HG03469 (cell line): ENCODE results near the gene STIP1.

Source experiments
- ATAC-seq: cut with Tn5 transposase; IDR thresholded peaks from one replicate; pipeline ENCODE4 v1.9.1; 2021; ENCODE audit warnings: mild to moderate bottlenecking, moderate library complexity, moderate number of reproducible peaks; ENCODE audit not compliant: unreplicated experiment

STIP1 gene

GRCh38 chr11:64220271-64220670 lies 34.3 kb downstream of the STIP1 start:
- no peak for ATAC-seq

GRCh38 chr11:64220798-64221197 lies 34.8 kb downstream of the STIP1 start:
- no peak for ATAC-seq

- no peak for ATAC-seq
Observed at GRCh38 chr11:64222651-64223000, 36.7 kb downstream of the STIP1 start.

GRCh38 chr11:64223001-64223651 lies 37.2 kb downstream of the STIP1 start:
- ATAC-seq, result no peak

- no peak for ATAC-seq
Observed at GRCh38 chr11:64224151-64224890, 38.4 kb downstream of the STIP1 start.

- no peak for ATAC-seq
Observed at GRCh38 chr11:64224891-64225607, 39.1 kb downstream of the STIP1 start.

- no peak for ATAC-seq
Observed at GRCh38 chr11:64225608-64226506, 39.9 kb downstream of the STIP1 start, which contains the start of the genes NUDT22 and TRPT1. NUDT22 (plus strand) TSS chr11:64226274; CDS start chr11:64226653, 379 bp downstream. TRPT1 (minus strand) TSS chr11:64226186; CDS start chr11:64225860, 326 bp downstream.

- no peak for ATAC-seq
Observed at GRCh38 chr11:64226507-64227051, 40.6 kb downstream of the STIP1 start.

- no peak for ATAC-seq
Observed at GRCh38 chr11:64227405-64227956, 41.5 kb downstream of the STIP1 start.

GRCh38 chr11:64229090-64229743 lies 43.2 kb downstream of the STIP1 start:
- ATAC-seq, result no peak

- no peak for ATAC-seq
Observed at GRCh38 chr11:64229744-64230170, 43.8 kb downstream of the STIP1 start.

GRCh38 chr11:64230171-64230984 lies 44.4 kb downstream of the STIP1 start, which contains the start of gene DNAJC4:
DNAJC4 (plus strand) TSS chr11:64230548; CDS start chr11:64230855, 307 bp downstream.
- no peak for ATAC-seq

GRCh38 chr11:64230985-64231365 lies 45.0 kb downstream of the STIP1 start:
- no peak for ATAC-seq

GRCh38 chr11:64231546-64231945 lies 45.6 kb downstream of the STIP1 start:
- no peak for ATAC-seq

GRCh38 chr11:64232182-64232966 lies 46.4 kb downstream of the STIP1 start:
- ATAC-seq, result no peak

- no peak for ATAC-seq
Observed at GRCh38 chr11:64232967-64233315, 47.0 kb downstream of the STIP1 start.

GRCh38 chr11:64233913-64234586 lies 48.1 kb downstream of the STIP1 start, which contains the start of gene VEGFB:
VEGFB (plus strand) TSS chr11:64234584; CDS start chr11:64234834, 250 bp downstream.
- ATAC-seq, result no peak
